GM12875 (cell line): ENCODE data around the gene SMURF2.
"Not testable (repeated sequence)": the region's sequence is repeated elsewhere in the genome, so short reads cannot be mapped to it uniquely, and the experiment has no call there.

Source experiments
- H3K4me3 ChIP-seq: one replicate; pipeline ENCODE4 v1.5.1; 2011; ENCODE audit warnings: low read depth, low read length, control low read depth
- TF ChIP-seq, protein P1 (sequence below): IDR thresholded peaks from 2 replicates; pipeline ENCODE4 v1.5.1; 2011; ENCODE audit warnings: low read depth, mild to moderate bottlenecking, control low read depth, inconsistent platforms, low read length, moderate library complexity, borderline replicate concordance; ENCODE audit not compliant: insufficient read depth

SMURF2 gene

DNA sequence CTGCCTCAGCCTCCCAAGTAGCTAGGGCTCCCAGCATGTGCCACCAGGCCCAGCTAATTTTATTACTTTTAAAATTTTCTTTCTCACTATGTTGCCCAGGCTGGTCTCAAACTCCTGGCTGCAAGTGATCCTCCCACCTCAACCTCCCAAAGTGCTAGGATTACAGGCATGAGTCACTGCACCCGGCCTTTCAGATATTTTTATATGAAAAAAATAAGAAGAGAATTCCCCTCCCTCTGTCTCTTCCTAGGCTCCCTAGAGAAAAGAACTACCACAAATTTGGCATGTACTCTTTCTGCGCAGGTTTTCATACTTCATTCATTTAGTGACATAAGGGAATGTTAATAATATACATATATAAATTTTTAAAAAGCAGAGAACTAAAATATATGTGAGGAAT lies 21.7 kb upstream of the SMURF2 start:
- TF ChIP-seq, protein P1, sequence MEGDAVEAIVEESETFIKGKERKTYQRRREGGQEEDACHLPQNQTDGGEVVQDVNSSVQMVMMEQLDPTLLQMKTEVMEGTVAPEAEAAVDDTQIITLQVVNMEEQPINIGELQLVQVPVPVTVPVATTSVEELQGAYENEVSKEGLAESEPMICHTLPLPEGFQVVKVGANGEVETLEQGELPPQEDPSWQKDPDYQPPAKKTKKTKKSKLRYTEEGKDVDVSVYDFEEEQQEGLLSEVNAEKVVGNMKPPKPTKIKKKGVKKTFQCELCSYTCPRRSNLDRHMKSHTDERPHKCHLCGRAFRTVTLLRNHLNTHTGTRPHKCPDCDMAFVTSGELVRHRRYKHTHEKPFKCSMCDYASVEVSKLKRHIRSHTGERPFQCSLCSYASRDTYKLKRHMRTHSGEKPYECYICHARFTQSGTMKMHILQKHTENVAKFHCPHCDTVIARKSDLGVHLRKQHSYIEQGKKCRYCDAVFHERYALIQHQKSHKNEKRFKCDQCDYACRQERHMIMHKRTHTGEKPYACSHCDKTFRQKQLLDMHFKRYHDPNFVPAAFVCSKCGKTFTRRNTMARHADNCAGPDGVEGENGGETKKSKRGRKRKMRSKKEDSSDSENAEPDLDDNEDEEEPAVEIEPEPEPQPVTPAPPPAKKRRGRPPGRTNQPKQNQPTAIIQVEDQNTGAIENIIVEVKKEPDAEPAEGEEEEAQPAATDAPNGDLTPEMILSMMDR, result no peak
- no peak overlapping the region for H3K4me3 ChIP-seq

GRCh38 chr17:64682261-64683181 lies 20.4 kb upstream of the SMURF2 start:
- no peak overlapping the region for H3K4me3 ChIP-seq
- TF ChIP-seq, protein P1, result no peak

DNA sequence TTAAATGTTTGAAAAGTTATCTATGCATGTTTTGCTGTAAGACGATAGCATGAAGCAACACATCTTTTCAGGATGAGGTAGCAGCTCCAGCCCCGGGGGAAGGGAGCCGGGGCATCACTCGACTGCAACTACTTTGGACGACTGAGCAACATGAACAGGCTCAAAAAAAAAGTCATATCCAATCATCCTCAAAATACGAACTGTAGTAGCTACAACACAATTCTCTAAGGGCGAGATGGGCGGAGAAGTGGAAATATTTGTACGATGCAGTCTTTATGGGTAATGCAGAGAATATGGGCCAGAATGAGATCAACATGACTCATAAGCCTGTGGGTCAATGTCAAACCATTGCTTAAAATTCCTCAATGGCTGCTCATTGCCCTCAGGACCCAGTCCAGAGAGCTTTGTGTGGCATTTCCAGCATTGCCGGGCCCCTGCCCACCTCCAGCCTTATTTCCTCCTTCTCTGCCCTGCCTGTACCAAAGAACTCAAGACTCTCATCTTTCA lies 17.7 kb upstream of the SMURF2 start:
- no peak overlapping the region for H3K4me3 ChIP-seq
- TF ChIP-seq, protein P1, result no peak

DNA sequence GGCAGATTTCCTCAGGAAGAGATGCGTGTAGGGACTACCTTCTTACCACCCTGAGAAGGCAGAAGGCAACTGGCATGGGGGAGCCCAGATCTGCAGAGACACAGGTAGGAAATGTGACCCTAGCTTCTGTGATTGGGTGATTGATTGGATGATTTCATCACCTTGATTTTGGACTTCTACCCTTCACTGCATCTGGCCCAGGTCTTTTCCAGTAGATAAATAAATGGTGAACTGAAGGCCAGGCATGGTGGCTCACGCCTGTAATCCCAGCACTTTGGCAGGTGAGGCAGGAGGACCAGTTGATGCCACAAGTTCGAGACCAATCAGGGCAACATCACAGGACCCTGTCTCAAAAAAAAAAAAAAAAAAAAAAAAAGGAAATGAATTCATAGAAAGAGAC lies 14.7 kb upstream of the SMURF2 start:
- no peak overlapping the region for H3K4me3 ChIP-seq
- TF ChIP-seq, protein P1, result no peak

GRCh38 chr17:64670843-64671590 lies 8.9 kb upstream of the SMURF2 start:
- not testable (repeated sequence) for H3K4me3 ChIP-seq

DNA sequence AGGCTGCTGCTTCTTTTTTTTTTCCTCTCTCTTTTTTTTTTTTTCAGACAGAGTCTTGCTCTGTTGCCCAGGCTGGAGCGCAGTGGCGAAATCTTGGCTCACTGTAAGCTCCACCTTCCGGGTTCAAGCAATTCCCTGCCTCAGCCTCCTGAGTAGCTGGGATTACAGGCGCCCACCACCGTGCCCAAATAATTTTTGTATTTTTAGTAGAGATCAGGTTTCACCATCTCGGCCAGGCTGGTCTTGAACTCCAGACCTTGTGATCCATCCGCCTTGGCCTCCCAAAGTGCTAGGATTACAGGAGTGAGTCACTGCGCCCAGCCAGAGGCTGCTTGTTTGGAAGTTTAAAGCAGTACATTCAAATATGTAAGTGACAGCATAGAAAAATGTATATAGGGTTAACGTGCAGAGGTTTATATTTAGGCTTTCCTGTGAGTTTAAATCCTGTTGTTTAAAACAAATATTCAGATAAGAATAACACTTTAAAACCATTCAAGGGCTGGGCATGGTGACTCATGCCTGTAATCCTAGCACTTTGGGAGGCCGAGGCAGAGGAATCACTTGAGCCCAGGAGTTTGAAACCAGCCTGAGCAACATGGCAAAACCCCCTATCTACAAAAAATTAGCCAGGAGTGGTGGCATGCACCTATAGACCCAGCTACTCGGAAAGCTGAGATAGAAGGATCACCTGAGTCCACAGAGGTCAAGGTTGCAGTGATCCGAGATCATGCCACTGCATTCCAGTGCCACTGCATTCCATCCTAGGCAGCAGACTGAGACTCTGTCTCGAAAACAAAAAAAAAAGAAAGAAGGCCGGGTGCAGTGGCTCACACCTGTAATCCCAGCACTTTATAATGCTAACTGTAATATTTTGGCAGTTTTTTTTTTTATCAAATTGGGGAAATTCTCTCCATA lies 6.0 kb upstream of the SMURF2 start:
- not testable (repeated sequence) for H3K4me3 ChIP-seq

GRCh38 chr17:64664299-64664981 lies 2.3 kb upstream of the SMURF2 start:
- H3K4me3 ChIP-seq, result not testable (repeated sequence)

- not testable (repeated sequence) for H3K4me3 ChIP-seq
Measured at GRCh38 chr17:64663836-64664235, 1.7 kb upstream of the SMURF2 start.
